Astrocyte (in vitro differentiated cells and primary cell): Measurements from ENCODE around the gene CYP1A2. TPM values are rescaled to one million over a fixed set of nuclear protein-coding genes. Genes with fewer than 3 reads are reported as not detected.
A peak's percentile ranks its signal among the peaks of the same experiment; 100 is the strongest.

Source experiments
- DNase-seq: peaks from one replicate; pipeline ENCODE4 v3.0.0-alpha.2; 2010; ENCODE audit warnings: low read depth
- FAIRE-seq: peaks from 2 replicates; lab custom pipeline; 2011; peaks lifted over from hg19 to GRCh38; lab: Jason Lieb, UNC
- H2AFZ ChIP-seq: 2 replicates; pipeline ENCODE4 v1.6.0; 2012; ENCODE audit warnings: low read depth, low read length, inconsistent platforms
- H3K27ac ChIP-seq: 2 replicates; pipeline ENCODE4 v1.5.1; 2011; ENCODE audit warnings: low read depth, low read length, inconsistent platforms
- H3K27me3 ChIP-seq: 2 replicates; pipeline ENCODE4 v1.6.0; 2011; ENCODE audit warnings: low read length, inconsistent platforms; ENCODE audit not compliant: insufficient read depth
- H3K36me3 ChIP-seq: 2 replicates; pipeline ENCODE4 v1.5.1; 2011; ENCODE audit warnings: low read length, inconsistent platforms; ENCODE audit not compliant: insufficient read depth
- H3K4me1 ChIP-seq: 2 replicates; pipeline ENCODE4 v1.5.1; 2011; ENCODE audit warnings: low read length, inconsistent platforms; ENCODE audit not compliant: insufficient read depth
- H3K4me2 ChIP-seq: 2 replicates; pipeline ENCODE4 v1.6.0; 2012; ENCODE audit warnings: low read length, inconsistent platforms
- H3K4me3 ChIP-seq: 2 replicates; pipeline ENCODE4 v1.5.1; 2011; ENCODE audit warnings: low read depth, mild to moderate bottlenecking, low read length, inconsistent platforms; ENCODE audit not compliant: insufficient read depth
- H3K79me2 ChIP-seq: 2 replicates; pipeline ENCODE4 v1.6.0; 2012; ENCODE audit warnings: mild to moderate bottlenecking, low read length, inconsistent platforms; ENCODE audit not compliant: insufficient read depth
- H3K9ac ChIP-seq: 2 replicates; pipeline ENCODE4 v1.6.0; 2012; ENCODE audit warnings: mild to moderate bottlenecking, low read length, inconsistent platforms
- H3K9me3 ChIP-seq: 2 replicates; pipeline ENCODE4 v1.5.1; 2012; ENCODE audit warnings: low read depth, mild to moderate bottlenecking, low read length, inconsistent platforms; ENCODE audit not compliant: insufficient read depth
- H4K20me1 ChIP-seq: 2 replicates; pipeline ENCODE4 v1.6.0; 2012; ENCODE audit warnings: low read length, inconsistent platforms; ENCODE audit not compliant: insufficient read depth
- H3K27ac Mint-ChIP-seq: one replicate; pipeline ENCODE4 v1.8.0; 2021; ENCODE audit warnings: mild to moderate bottlenecking, mixed read lengths; ENCODE audit not compliant: unreplicated experiment
- H3K27me3 Mint-ChIP-seq: one replicate; pipeline ENCODE4 v1.8.0; 2021; ENCODE audit warnings: low read depth, mixed read lengths; ENCODE audit not compliant: unreplicated experiment
- H3K36me3 Mint-ChIP-seq: one replicate; pipeline ENCODE4 v1.8.0; 2021; ENCODE audit warnings: low read depth, mixed read lengths; ENCODE audit not compliant: unreplicated experiment
- H3K4me1 Mint-ChIP-seq: one replicate; pipeline ENCODE4 v1.8.0; 2021; ENCODE audit warnings: low read depth, mixed read lengths; ENCODE audit not compliant: unreplicated experiment
- H3K4me3 Mint-ChIP-seq: one replicate; pipeline ENCODE4 v1.8.0; 2021; ENCODE audit warnings: mild to moderate bottlenecking, moderate library complexity, mixed read lengths; ENCODE audit not compliant: unreplicated experiment
- H3K9me3 Mint-ChIP-seq: one replicate; pipeline ENCODE4 v1.8.0; 2021; ENCODE audit warnings: mild to moderate bottlenecking, mixed read lengths; ENCODE audit not compliant: unreplicated experiment
- EZH2 ChIP-seq: IDR thresholded peaks from 2 replicates; pipeline ENCODE4 v1.6.1; 2012; ENCODE audit warnings: mild to moderate bottlenecking, low read length, inconsistent platforms; ENCODE audit not compliant: insufficient read depth
- total RNA-seq: library from RNA; stranded (reverse); gene quantifications from 2 replicates; pipeline ENCODE4 v1.2.1, GENCODE V29; 2021
- TF ChIP-seq, protein P1 (sequence below): IDR thresholded peaks from 2 replicates; pipeline ENCODE4 v1.5.1; 2011; ENCODE audit warnings: low read depth, mild to moderate bottlenecking, inconsistent platforms, low read length, moderate library complexity; ENCODE audit not compliant: insufficient read depth

Gene CYP1A2
- total RNA-seq, 1 donor from 2014 or later, result not detected

DNA sequence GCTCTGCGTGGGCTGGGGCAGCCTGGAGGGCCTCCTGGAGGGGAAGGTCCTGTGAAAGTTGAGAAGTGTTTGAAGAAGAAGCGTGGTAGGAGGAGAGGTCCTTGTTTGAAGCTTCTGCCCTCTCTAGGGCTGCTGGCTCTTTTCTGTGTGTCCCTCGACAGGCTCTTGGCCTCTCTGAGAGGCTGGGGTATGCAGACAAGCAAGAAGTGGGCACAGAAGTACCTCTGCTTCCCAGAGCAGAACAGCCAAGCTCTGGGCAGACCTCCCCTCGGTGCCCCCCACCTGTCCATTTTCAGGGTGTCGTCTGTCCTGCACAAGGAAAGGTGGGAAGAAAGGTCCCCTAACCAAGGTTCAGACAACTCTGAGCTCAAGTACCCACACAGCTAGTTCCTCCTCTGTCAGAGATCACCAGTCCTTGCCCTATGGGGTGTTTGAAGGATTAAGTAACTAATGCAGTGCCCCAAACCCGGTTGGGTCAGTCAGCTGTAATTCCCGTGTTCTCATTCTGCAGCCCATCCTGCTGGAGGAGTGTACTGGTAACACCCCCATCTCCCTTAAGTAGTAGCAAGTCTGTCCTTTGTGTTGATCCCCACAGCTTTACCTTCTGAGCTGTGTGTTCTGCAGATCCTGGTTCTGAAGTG, 39.5 kb downstream of the CYP1A2 start:
- H3K4me2 ChIP-seq, result peak overlapping the region; percentile 69
- H3K4me1 Mint-ChIP-seq, result peaks cover 41% of the 10 kb centered on the region
- peak overlapping the region; percentile 84 for H3K27ac Mint-ChIP-seq

DNA sequence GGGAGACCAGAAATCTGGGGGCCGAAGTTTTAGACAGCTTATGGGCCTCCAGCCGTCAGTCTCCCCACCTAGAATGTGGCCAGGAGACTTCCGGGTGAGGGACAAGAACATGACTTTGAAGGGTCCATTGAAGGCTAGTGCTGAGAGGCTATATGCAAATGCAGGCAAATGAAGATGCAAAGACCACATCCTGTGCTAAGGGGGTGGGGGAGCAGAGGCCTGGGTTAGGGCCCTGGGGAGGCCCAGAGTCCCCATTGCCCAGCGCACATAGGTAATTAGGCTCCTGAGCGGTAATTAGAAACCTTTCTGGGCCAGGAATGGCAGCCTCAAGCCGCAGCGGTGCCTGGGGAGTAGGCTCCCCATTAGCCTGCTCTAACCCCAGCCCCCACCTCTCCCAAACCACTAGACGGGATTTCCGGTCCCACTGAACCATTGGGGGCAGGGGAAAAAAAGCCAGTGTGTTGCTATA, 40.1 kb downstream of the CYP1A2 start:
- H3K4me1 ChIP-seq, result peaks cover 73% of the 10 kb centered on the region
- peak overlapping the region; percentile 69 for H3K4me2 ChIP-seq

More for the DNA sequence above, 39.5 kb downstream of the CYP1A2 start:
- Histone ChIP-seq H4K20me1 (peaks cover 95% of the 10 kb centered on the region), H3K9me3 (no peaks in the 10 kb centered on the region), H3K27me3 (no peaks in the 10 kb centered on the region), H3K9ac (no peak overlapping the region), H3K27ac (no peak overlapping the region), H3K36me3 (no peaks in the 10 kb centered on the region), H3K4me1 (peaks cover 75% of the 10 kb centered on the region), H3K79me2 (peaks cover 95% of the 10 kb centered on the region), H2AFZ (no peak overlapping the region), H3K4me3 (no peak overlapping the region)
- Mint-ChIP-seq H3K4me3 (peak overlapping the region; percentile 46), H3K36me3 (peaks cover 3% of the 10 kb centered on the region), H3K27me3 (no peaks in the 10 kb centered on the region), H3K9me3 (no peaks in the 10 kb centered on the region)
- FAIRE-seq (no peak), DNase-seq (no peak)
- TF ChIP-seq EZH2, result no peak
- TF ChIP-seq, protein P1, sequence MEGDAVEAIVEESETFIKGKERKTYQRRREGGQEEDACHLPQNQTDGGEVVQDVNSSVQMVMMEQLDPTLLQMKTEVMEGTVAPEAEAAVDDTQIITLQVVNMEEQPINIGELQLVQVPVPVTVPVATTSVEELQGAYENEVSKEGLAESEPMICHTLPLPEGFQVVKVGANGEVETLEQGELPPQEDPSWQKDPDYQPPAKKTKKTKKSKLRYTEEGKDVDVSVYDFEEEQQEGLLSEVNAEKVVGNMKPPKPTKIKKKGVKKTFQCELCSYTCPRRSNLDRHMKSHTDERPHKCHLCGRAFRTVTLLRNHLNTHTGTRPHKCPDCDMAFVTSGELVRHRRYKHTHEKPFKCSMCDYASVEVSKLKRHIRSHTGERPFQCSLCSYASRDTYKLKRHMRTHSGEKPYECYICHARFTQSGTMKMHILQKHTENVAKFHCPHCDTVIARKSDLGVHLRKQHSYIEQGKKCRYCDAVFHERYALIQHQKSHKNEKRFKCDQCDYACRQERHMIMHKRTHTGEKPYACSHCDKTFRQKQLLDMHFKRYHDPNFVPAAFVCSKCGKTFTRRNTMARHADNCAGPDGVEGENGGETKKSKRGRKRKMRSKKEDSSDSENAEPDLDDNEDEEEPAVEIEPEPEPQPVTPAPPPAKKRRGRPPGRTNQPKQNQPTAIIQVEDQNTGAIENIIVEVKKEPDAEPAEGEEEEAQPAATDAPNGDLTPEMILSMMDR, result no peak

More for the DNA sequence above, 40.1 kb downstream of the CYP1A2 start:
- no peaks in the 10 kb centered on the region for H3K9me3 ChIP-seq
- H3K36me3 ChIP-seq, result no peaks in the 10 kb centered on the region
- Mint-ChIP-seq H3K4me1 (peaks cover 39% of the 10 kb centered on the region), H3K4me3 (peak overlapping the region; percentile 45), H3K36me3 (peaks cover 3% of the 10 kb centered on the region), H3K9me3 (no peaks in the 10 kb centered on the region), H3K27ac (peak overlapping the region; percentile 58), H3K27me3 (no peaks in the 10 kb centered on the region)
- H4K20me1 ChIP-seq, result peaks cover 95% of the 10 kb centered on the region
- H3K79me2 ChIP-seq, result peaks cover 95% of the 10 kb centered on the region
- H2AFZ ChIP-seq, result no peak overlapping the region
- H3K9ac ChIP-seq, result no peak overlapping the region
- H3K27ac ChIP-seq, result no peak overlapping the region
- DNase-seq, result no peak
- H3K27me3 ChIP-seq, result no peaks in the 10 kb centered on the region
- FAIRE-seq, result no peak
- no peak overlapping the region for H3K4me3 ChIP-seq
- TF ChIP-seq EZH2, result no peak
- TF ChIP-seq, protein P1, result no peak
